GM23248 (cell line): ENCODE data around the gene VPS41. TPM values are rescaled to one million over a fixed set of nuclear protein-coding genes. Genes with fewer than 3 reads are reported as not detected.

Source experiments
- DNase-seq: peaks from one replicate; pipeline ENCODE4 v3.0.0-alpha.2; 2015
- H2AFZ ChIP-seq: fragments of 200-600 bp; sonication (generic); 2 replicates; pipeline ENCODE4 v1.6.1; 2016; ENCODE audit warnings: antibody characterized with exemption
- H3F3A ChIP-seq: fragments of 200-600 bp; sonication (generic); 2 replicates; pipeline ENCODE4 v1.6.1; 2016; ENCODE audit warnings: mild to moderate bottlenecking, antibody characterized with exemption, mixed run types; ENCODE audit not compliant: insufficient read depth
- H3K27ac ChIP-seq: fragments of 200-600 bp; sonication (generic); 2 replicates; pipeline ENCODE4 v1.5.1; 2016; ENCODE audit warnings: mild to moderate bottlenecking
- H3K27me3 ChIP-seq: fragments of 200-600 bp; sonication (generic); replicated peaks from 2 replicates; pipeline ENCODE4 v1.6.1; 2016; ENCODE audit warnings: mild to moderate bottlenecking; ENCODE audit not compliant: insufficient read depth
- H3K36me3 ChIP-seq: fragments of 200-600 bp; sonication (generic); 2 replicates; pipeline ENCODE4 v1.6.1; 2016; ENCODE audit warnings: low read depth, mild to moderate bottlenecking
- H3K4me1 ChIP-seq: fragments of 200-600 bp; sonication (generic); 2 replicates; pipeline ENCODE4 v1.6.1; 2016; ENCODE audit warnings: mild to moderate bottlenecking; ENCODE audit not compliant: insufficient read depth
- H3K4me2 ChIP-seq: fragments of 200-600 bp; sonication (generic); one replicate; pipeline ENCODE4 v1.6.1; 2016; ENCODE audit warnings: mild to moderate bottlenecking; ENCODE audit not compliant: unreplicated experiment
- H3K4me3 ChIP-seq: fragments of 200-600 bp; sonication (generic); 2 replicates; pipeline ENCODE4 v1.5.1; 2016; ENCODE audit warnings: mild to moderate bottlenecking
- H3K79me2 ChIP-seq: fragments of 200-600 bp; sonication (generic); 2 replicates; pipeline ENCODE4 v1.6.1; 2016; ENCODE audit warnings: mild to moderate bottlenecking; ENCODE audit not compliant: insufficient read depth
- H3K9ac ChIP-seq: fragments of 200-600 bp; sonication (generic); 2 replicates; pipeline ENCODE4 v1.6.1; 2016; ENCODE audit warnings: mild to moderate bottlenecking
- H3K9me2 ChIP-seq: fragments of 200-600 bp; sonication (generic); 2 replicates; pipeline ENCODE4 v1.6.1; 2016; ENCODE audit warnings: mixed run types, mild to moderate bottlenecking, moderate library complexity; ENCODE audit not compliant: insufficient read depth
- H3K9me3 ChIP-seq: fragments of 200-600 bp; sonication (generic); one replicate; pipeline ENCODE4 v1.6.1; 2017; ENCODE audit warnings: low read depth
- H4K20me1 ChIP-seq: fragments of 200-600 bp; sonication (generic); 2 replicates; pipeline ENCODE4 v1.6.0; 2016; ENCODE audit not compliant: insufficient read depth
- EZH2 ChIP-seq: fragments of 200-600 bp; sonication (generic); IDR thresholded peaks from 2 replicates; pipeline ENCODE4 v1.6.1; 2018; ENCODE audit warnings: antibody characterized with exemption, mild to moderate bottlenecking; ENCODE audit not compliant: insufficient read depth, poor library complexity, severe bottlenecking
- EZH2phosphoT487 ChIP-seq: fragments of 200-600 bp; sonication (generic); IDR thresholded peaks from 2 replicates; pipeline ENCODE4 v1.6.1; 2018; ENCODE audit warnings: antibody characterized with exemption, moderate library complexity, mild to moderate bottlenecking, low read depth; ENCODE audit not compliant: insufficient read depth
- WGBS, 2 experiments: methylation state at CpG; one replicate each; pipeline ENCODE4 v1.1.6; 2015 to 2017; ENCODE audit warnings: low lambda C conversion rate in 2 of 2, low coverage in 1 of 2; ENCODE audit errors: missing lambda C conversion rate in 2 of 2; 5-methylcytosine and 5-hydroxymethylcytosine counted together
- in situ Hi-C: fragments of 300-500 bp; cut with MboI; formaldehyde crosslinking; loops from 2 replicates; pipeline ENCODE4 v1.15.0; 2020
- polyA plus RNA-seq: library from polyadenylated mRNA; unstranded; fragments of >200 nt; fragmentation: Nextera tagmentation; extraction: Ambion mirVana; gene quantifications from 2 replicates; pipeline ENCODE4 v1.2.1, GENCODE V29; 2016
- total RNA-seq: library from RNA; depleted of rRNA; stranded (reverse); fragments of >200 nt; shearing (Covaris generic); gene quantifications from 2 replicates; pipeline ENCODE4 v1.2.3, GENCODE V29; 2014

Gene VPS41
- total and polyA plus RNA-seq, 2 experiments from 2014 or later, result 30.9 to 36.4 TPM

DNA sequence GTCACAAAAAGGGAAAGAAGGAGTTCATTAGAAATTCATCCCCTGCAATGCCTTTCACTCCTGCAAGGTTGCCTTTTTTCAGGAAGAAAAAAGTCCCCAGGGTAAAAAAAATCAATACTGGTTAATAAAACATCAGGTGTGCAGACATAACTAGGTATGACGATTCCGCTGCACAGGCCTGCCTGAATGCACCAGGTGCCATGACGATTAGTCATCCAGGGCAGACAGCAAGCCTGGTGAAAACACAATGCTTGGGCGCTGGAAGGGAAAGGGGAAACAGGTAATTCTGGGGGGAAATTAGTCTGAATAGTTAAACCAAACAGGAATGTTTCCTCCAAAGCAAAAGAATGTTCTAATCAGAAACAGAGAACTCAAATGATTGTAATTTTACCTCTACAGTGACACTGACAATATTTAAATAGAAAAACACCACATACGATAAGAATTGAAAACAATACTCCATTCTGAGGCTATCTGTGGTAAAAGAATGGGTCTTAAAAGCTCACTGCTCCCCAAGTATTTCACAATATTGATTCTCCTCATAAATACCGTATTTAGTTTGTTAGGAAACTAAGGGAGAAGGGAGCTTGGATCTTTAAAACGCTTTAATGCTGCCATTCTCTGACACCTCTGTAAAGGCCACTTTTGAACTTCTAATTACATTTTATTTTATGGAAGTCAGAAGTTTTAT lies 45.2 kb downstream of the VPS41 start:
- Histone ChIP-seq H3K79me2 (no peaks in the 10 kb centered on the region), H2AFZ (no peak overlapping the region), H3K9me2 (peaks cover 4% of the 10 kb centered on the region; the same call in 1 of the 2 replicates), H3K9me3 (no peaks in the 10 kb centered on the region), H3K9ac (no peak overlapping the region), H4K20me1 (no peaks in the 10 kb centered on the region; the same call in 1 of the 2 replicates), H3K27me3 (no peaks in the 10 kb centered on the region), H3K36me3 (no peaks in the 10 kb centered on the region; the same call in 1 of the 2 replicates), H3K4me2 (no peak overlapping the region), H3F3A (no peaks in the 10 kb centered on the region), H3K4me1 (peaks cover 2% of the 10 kb centered on the region), H3K4me3 (no peak overlapping the region), H3K27ac (no peak overlapping the region)
- no peak for DNase-seq
- in situ Hi-C loops, result no loop called here
- 75 to 80% methylated on average over 7 of the region's 7 CpGs for WGBS, 2 experiments
- TF ChIP-seq EZH2, result no peak
- TF ChIP-seq EZH2phosphoT487, result no peak

DNA sequence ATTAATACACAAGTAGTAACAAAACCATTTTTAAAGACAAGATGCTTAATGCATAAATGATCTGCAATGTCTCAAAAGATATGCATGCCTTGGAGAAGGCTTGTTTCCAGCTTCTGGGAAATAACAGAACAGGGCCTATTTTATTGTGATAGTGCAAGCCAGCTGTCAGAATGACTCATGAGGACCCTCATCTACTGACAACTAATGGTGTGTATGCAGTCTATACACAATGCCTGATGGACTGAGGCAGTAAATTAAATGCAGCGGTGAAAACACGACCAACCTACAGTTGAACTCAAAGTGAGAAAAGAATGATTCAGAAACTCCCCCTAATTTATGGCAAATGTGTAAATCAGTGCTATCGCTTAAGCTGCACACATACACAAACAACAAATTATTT lies 46.3 kb downstream of the VPS41 start:
- Histone ChIP-seq H3K27me3 (no peaks in the 10 kb centered on the region), H4K20me1 (no peaks in the 10 kb centered on the region), H2AFZ (no peak overlapping the region), H3K79me2 (no peaks in the 10 kb centered on the region), H3K4me1 (peaks cover 10% of the 10 kb centered on the region), H3K4me3 (no peak overlapping the region), H3K27ac (no peak overlapping the region), H3K4me2 (no peak overlapping the region), H3K9ac (no peak overlapping the region), H3F3A (peaks cover 5% of the 10 kb centered on the region; the same call in 1 of the 2 replicates), H3K9me3 (no peaks in the 10 kb centered on the region), H3K9me2 (peaks cover 4% of the 10 kb centered on the region; the same call in 1 of the 2 replicates), H3K36me3 (no peaks in the 10 kb centered on the region; the same call in 1 of the 2 replicates)
- no peak for TF ChIP-seq EZH2
- no peak for TF ChIP-seq EZH2phosphoT487
- no peak for DNase-seq
- in situ Hi-C loops, result no loop called here
- WGBS, 2 experiments, result 85 to 92% methylated on average over 3 of the region's 3 CpGs

GRCh38 chr7:38858259-38858884 lies 50.6 kb downstream of the VPS41 start:
- no peaks in the 10 kb centered on the region for H4K20me1 ChIP-seq
- H3K79me2 ChIP-seq, result no peaks in the 10 kb centered on the region
- peak overlapping the region; percentile 54 for H2AFZ ChIP-seq
- H3K4me3 ChIP-seq, result no peak overlapping the region
- peaks cover 8% of the 10 kb centered on the region; the same call in 1 of the 2 replicates for H3K9me2 ChIP-seq
- H3F3A ChIP-seq, result peaks cover 5% of the 10 kb centered on the region; the same call in 1 of the 2 replicates
- no peaks in the 10 kb centered on the region for H3K27me3 ChIP-seq
- H3K9ac ChIP-seq, result peak overlapping the region; percentile 57; the same call in 1 of the 2 replicates
- in situ Hi-C loops, result no loop called here
- no peaks in the 10 kb centered on the region for H3K9me3 ChIP-seq
- H3K4me2 ChIP-seq, result peak overlapping the region; percentile 1
- peak overlapping the region; percentile 69 for H3K27ac ChIP-seq
- no peaks in the 10 kb centered on the region for H3K36me3 ChIP-seq
- DNase-seq, result peak; percentile 82
- WGBS, 2 experiments, result 9 to 15% methylated on average over 5 of the region's 5 CpGs
- H3K4me1 ChIP-seq, result peaks cover 10% of the 10 kb centered on the region
- TF ChIP-seq EZH2, result no peak

- Histone ChIP-seq H3K9me2 (peaks cover 8% of the 10 kb centered on the region; the same call in 1 of the 2 replicates), H3K27ac (no peak overlapping the region), H3K4me1 (peaks cover 10% of the 10 kb centered on the region), H3K9me3 (no peaks in the 10 kb centered on the region), H3F3A (peaks cover 5% of the 10 kb centered on the region; the same call in 1 of the 2 replicates), H4K20me1 (no peaks in the 10 kb centered on the region), H3K27me3 (no peaks in the 10 kb centered on the region), H3K4me3 (no peak overlapping the region), H3K9ac (no peak overlapping the region), H2AFZ (no peak overlapping the region), H3K79me2 (no peaks in the 10 kb centered on the region), H3K4me2 (no peak overlapping the region), H3K36me3 (no peaks in the 10 kb centered on the region)
- peak; percentile 8 for DNase-seq
- in situ Hi-C loops, result no loop called here
- no peak for TF ChIP-seq EZH2
- no peak for TF ChIP-seq EZH2phosphoT487
- 97 to 100% methylated on average over 2 of the region's 2 CpGs for WGBS, 2 experiments
Measured at GRCh38 chr7:38855867-38856266, 53.1 kb downstream of the VPS41 start.
